Parathyroid adenoma (tissue), 2 donors: ENCODE results near the gene RPGRIP1.

ENCODE experiments used
- H2AFZ ChIP-seq: fragments of 300-600 bp; sonication (generic); one replicate; pipeline ENCODE4 v1.7.0; 2017; ENCODE audit warnings: antibody characterized with exemption, mild to moderate bottlenecking
- H3K27ac ChIP-seq: fragments of 300-600 bp; sonication (generic); one replicate; pipeline ENCODE4 v1.7.0; 2017
- H3K27me3 ChIP-seq: fragments of 300-600 bp; sonication (generic); one replicate; pipeline ENCODE4 v1.7.0; 2017; ENCODE audit warnings: low read length; ENCODE audit not compliant: control insufficient read depth, insufficient read depth
- H3K36me3 ChIP-seq: fragments of 300-600 bp; sonication (generic); one replicate; pipeline ENCODE4 v1.7.0; 2017; ENCODE audit warnings: low read length; ENCODE audit not compliant: control insufficient read depth, insufficient read depth
- H3K4me1 ChIP-seq: fragments of 300-600 bp; sonication (generic); one replicate; pipeline ENCODE4 v1.7.0; 2017; ENCODE audit warnings: control low read depth
- H3K4me2 ChIP-seq: fragments of 300-600 bp; sonication (generic); one replicate; pipeline ENCODE4 v1.7.0; 2017; ENCODE audit warnings: low read length
- H3K4me3 ChIP-seq: fragments of 300-600 bp; sonication (generic); one replicate; pipeline ENCODE4 v1.7.0; 2017; ENCODE audit warnings: low read depth, low read length
- H3K79me2 ChIP-seq: fragments of 300-600 bp; sonication (generic); one replicate; pipeline ENCODE4 v1.7.0; 2017; ENCODE audit warnings: control low read depth
- H3K9ac ChIP-seq: fragments of 300-600 bp; sonication (generic); one replicate; pipeline ENCODE4 v1.7.0; 2017; ENCODE audit warnings: mild to moderate bottlenecking
- H3K9me3 ChIP-seq: fragments of 300-600 bp; sonication (generic); one replicate; pipeline ENCODE4 v1.7.0; 2017; ENCODE audit warnings: low read length; ENCODE audit not compliant: control insufficient read depth
- CTCF ChIP-seq: fragments of 300-600 bp; sonication (generic); IDR thresholded peaks from one replicate; pipeline ENCODE4 v1.7.0; 2017; ENCODE audit warnings: antibody characterized with exemption, mild to moderate bottlenecking
- donor health status: primary hyperparathyroidism.

RPGRIP1 gene

DNA sequence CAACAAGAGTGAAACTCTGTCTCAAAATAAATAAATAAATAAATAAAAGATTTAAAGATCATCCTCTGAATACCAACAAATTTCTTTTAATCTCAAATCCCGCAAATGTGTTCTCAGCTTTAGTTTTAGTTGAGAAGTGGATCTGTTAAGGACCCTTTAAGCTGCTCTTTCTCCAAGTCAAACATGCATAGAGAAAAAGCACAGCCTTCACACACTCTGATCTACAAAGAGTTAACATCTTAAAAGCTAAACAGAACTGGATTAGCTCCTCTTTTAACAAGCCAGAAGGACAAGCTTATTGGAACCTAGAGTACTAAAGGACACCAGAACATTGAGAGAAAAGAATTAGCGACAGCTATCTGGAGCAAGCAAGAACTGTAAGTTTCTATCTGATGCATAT, at the start of gene RPGRIP1:
RPGRIP1 (plus strand) TSS at position 301 of the 400 bp plus-strand sequence. CDS start 7,894 bp downstream, outside the sequence.
- H3K79me2 ChIP-seq: no peaks in the 10 kb centered on the region
- no peak within 1 kb of the TSS for H3K4me2 ChIP-seq
- H3K36me3 ChIP-seq: no peaks in the 10 kb centered on the region
- TF ChIP-seq CTCF: no peak
- no peaks in the 10 kb centered on the region for H3K4me1 ChIP-seq
- H3K27ac ChIP-seq: no peak within 1 kb of the TSS
- H3K4me3 ChIP-seq: no peak within 1 kb of the TSS
- no peak within 1 kb of the TSS for H3K9ac ChIP-seq
- no peaks in the 10 kb centered on the region for H3K27me3 ChIP-seq
- no peak within 1 kb of the TSS for H2AFZ ChIP-seq
- no peaks in the 10 kb centered on the region for H3K9me3 ChIP-seq

DNA sequence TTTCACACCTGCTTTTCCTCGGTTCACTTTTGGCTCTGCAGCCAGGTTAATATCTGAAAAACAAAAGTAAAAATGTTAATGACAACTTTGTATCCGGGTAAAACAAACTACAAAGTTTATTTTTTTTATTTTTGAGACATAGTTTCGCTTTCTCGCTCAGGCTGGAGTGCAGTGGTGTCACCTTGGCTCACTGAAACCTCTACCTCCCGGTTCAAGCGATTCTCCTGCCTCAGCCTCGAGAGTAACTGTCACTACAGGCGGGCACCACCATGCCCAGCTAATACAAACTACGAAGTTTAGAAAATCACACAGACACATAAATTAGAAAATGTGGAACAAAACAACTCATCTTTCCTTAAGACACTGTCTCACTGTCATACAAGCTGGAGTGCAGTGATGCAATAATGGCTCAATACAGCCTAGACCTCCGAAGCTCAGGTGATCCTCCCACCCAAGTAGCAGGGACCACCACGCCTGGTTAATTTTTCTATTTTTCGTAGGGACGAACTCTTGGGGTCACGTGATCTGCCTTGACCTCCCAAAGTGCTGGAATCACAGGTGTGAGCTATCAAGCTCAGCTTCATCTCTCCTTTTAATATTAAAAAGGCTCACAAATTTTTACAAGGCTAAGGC, 48.7 kb upstream of the RPGRIP1 start:
- no peak overlapping the region for H3K9ac ChIP-seq
- H3K9me3 ChIP-seq: no peaks in the 10 kb centered on the region
- H3K36me3 ChIP-seq: no peaks in the 10 kb centered on the region
- H3K27me3 ChIP-seq: no peaks in the 10 kb centered on the region
- peaks cover 60% of the 10 kb centered on the region for H3K79me2 ChIP-seq
- H3K4me2 ChIP-seq: peak overlapping the region; percentile 15
- no peak overlapping the region for H3K27ac ChIP-seq
- H3K4me3 ChIP-seq: no peak overlapping the region
- peaks cover 4% of the 10 kb centered on the region for H3K4me1 ChIP-seq
- no peak overlapping the region for H2AFZ ChIP-seq
- no peak for TF ChIP-seq CTCF

GRCh38 chr14:21233457-21234076, 46.3 kb upstream of the RPGRIP1 start:
- H3K4me2 ChIP-seq: no peak overlapping the region
- H3K27ac ChIP-seq: no peak overlapping the region
- H3K4me3 ChIP-seq: no peak overlapping the region
- H3K4me1 ChIP-seq: peaks cover 7% of the 10 kb centered on the region
- no peak overlapping the region for H2AFZ ChIP-seq
- peaks cover 60% of the 10 kb centered on the region for H3K79me2 ChIP-seq
- H3K9me3 ChIP-seq: no peaks in the 10 kb centered on the region
- H3K27me3 ChIP-seq: no peaks in the 10 kb centered on the region
- no peak overlapping the region for H3K9ac ChIP-seq
- TF ChIP-seq CTCF: peak; percentile 35
- no peaks in the 10 kb centered on the region for H3K36me3 ChIP-seq

DNA sequence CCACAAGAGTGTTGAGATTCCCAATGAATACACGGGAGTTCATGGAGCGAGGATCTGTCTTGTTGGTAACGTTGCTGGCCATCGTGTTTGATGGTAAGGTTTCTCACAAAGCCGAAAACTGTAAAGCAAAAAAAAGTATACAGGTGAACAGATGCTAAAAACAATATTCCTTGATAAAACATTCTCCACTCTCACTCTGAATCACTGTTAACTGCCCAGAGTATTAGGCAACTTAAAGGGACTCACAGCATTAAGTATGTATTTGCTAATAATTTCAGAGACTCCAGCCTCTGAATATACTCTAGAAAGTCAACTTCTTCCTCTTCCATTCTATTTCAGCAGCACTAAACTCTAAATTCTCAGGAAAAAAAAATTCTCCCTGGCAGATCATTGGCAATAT, 45.8 kb upstream of the RPGRIP1 start:
- Histone ChIP-seq H3K9me3 (no peaks in the 10 kb centered on the region), H3K36me3 (no peaks in the 10 kb centered on the region), H2AFZ (no peak overlapping the region), H3K79me2 (peaks cover 63% of the 10 kb centered on the region), H3K27me3 (no peaks in the 10 kb centered on the region), H3K4me2 (no peak overlapping the region), H3K4me3 (no peak overlapping the region), H3K4me1 (peaks cover 7% of the 10 kb centered on the region), H3K9ac (no peak overlapping the region), H3K27ac (no peak overlapping the region)
- no peak for TF ChIP-seq CTCF
